ENCODE data around the gene NDOR1.
A peak's percentile ranks its signal among the peaks of the same experiment; 100 is the strongest.

Gene NDOR1

DNA sequence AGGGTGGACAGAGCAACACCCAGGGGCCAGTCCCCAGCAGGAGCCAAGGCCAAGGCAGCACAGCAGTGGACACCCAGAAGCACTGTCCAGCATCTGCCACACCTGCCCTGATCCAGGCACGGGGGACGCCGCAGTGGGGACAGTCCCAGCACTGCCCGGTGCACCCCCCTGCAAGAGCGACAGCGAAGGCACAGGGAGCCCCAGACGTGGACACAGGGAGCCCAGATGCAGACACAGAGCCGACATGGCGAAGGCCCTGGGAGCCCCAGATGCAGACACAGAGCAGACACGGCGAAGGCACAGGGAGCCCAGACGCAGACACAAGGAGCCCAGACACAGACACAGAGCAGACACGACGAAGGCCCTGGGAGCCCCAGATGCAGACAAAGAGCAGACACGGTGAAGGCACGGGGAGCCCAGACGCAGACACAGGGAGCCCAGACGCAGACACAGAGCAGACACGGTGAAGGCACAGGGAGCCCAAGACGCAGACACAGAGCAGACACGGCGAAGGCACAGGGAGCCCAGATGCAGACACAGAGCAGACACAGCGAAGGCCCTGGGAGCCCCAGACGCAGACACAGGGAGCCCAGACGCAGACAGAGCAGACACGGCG lies 21.4 kb upstream of the NDOR1 start:
- no peak for DNase-seq

DNA sequence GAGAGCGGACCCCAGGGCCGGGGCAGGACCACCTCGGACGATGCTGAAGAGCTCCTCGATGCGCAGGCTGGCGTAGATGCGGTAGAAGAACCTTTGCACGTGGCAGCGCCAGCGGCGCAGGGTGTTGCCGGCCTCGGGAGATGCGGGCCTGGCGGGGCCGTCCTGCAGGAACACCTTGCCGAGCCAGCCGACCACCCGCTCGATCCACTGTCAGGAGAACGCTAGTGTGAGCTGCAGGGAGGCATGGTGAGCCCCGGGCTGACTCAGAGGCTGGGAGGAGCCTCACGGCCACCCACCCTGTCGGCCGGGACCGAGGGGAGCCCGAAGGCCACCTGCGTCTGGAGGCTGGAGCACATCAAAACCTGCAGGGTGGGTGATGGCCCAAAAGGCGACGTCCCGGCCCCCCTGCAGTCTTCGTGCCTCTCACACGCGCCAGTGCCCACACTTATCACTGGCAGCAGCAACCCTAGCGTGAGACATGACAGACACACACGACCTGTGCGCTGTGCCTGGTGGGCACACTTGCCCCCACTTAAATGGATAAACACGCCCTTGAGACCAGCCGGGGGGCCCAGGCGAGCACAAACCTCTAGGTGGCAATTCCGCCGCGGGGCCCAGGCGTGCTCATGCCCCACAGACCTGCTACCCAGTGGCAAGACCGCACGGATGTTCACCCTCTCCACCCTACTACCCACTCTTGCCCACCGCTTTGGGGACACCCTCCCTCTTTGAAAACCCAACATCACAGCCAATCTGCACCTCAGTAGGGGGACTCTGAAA lies 20.4 kb upstream of the NDOR1 start:
- no peak for DNase-seq

DNA sequence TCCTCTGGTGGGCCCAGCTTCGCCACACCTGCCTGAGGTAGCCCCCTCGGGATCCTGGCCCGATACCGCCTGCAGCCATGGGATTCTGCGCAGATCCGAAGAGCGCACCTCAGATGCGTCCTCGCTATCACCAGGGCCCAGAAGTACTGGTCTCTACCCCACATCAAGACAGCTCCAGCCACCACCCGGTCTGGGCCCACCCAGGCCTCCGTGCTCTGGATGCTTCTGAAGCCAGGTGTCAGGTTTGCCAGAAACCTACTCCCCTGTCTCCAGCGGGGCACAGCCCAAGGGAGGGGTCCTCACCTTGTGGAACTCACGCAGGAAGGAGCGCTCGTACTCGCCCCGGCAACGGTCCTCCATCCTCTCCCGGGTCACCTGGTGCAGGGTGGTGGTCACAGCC lies 19.6 kb upstream of the NDOR1 start:
- DNase-seq, result no peak

DNA sequence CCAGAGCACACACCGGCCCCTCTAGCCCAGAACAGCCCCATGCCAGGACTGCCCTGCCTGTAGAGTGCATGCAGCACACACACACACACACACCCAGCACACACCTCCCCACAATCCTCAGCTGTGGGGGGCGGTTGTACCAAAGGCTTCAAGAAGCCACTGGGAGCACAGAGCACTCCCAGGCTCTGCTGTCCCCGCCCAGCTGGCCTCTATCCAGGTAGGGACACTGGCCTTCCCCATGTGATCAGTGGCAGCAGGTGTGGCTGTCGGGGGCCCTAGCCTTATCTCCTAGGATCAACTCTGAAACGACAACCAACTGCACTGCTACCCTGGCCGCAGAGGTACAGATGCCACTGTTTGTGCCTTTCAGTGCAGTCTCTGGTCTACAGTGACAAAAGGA lies 19.1 kb upstream of the NDOR1 start:
- no peak for DNase-seq

DNA sequence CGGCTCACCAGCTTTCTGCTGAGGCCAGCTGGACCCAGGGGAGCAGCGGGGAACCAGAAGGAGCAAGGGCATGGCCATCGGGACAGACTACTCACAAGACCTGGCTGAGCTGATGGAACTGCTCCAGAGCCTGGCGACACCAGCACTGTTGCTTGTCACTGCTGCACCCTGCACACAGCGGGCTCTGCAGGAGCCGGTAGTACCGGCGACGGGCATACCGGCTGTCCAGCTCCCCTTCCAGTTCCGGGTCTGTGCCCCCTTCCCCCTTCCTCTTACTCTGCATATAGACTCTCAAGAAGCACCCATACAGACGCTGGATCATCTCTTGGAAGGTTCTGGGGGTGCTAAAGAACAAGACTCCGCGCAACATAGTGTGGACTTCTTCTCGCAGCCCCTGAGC lies 18.1 kb upstream of the NDOR1 start:
- DNase-seq, result no peak

DNA sequence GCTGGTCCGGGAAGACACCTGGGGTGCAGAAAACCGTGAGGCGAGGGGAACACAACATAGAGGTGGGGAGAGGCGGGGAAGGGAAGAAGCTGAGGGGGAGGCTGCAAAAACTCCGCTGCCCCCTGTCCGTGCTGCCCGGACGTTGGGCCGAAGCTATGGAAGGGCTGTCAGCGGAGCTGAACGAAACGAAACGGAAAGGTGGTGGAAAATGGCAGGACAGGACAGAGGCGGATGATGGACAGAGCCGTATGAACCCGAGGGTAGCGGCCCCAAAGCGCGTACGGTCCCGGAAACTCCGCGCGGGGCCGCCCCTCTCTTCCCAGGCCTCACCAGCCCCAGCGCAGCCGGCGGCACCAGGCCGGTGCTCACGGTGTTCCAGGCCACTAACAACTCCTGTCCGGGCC lies 17.4 kb upstream of the NDOR1 start:
- DNase-seq, result no peak

DNA sequence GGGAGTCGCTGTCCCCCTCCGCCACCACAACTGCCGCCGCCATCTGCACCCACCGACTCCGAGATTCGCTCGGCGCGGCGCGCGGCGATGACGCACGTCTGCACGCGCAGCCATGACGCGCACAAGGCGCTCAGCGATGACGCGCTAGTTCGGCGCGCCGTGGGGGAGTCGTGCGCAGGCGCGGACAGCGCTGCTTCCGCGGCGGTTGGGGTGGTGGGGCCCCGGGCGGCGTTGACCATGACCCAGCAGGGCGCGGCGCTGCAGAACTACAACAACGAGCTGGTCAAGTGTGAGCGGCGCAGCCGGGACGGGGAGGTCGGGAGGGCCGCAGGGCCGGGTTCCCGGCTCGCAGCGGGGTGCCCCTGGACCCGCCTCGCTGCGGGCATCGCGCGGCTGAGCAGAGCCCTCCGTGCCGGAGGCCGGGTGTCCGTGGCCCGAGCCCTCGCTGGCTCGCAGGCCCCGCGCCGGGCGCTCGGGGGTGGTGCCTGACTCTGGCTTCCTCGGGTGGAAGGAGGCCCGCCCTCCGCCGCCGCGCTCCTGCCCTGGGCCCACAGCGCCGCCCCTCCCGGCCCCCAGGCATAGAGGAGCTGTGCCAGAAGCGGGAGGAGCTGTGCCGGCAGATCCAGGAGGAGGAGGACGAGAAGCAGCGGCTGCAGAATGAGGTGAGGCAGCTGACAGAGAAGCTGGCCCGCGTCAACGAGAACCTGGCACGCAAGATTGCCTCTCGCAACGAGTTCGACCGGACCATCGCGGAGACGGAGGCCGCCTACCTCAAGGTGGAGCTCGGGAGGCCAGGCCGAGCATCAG lies 16.8 kb upstream of the NDOR1 start, which contains the start of the genes ANAPC2 and SSNA1:
ANAPC2 (minus strand) TSS at position 71 of the 807 bp plus-strand sequence; CDS start at position 43, 28 bp downstream.
SSNA1 (plus strand) TSS at position 187 of the 807 bp plus-strand sequence; CDS start at position 238, 51 bp downstream.
- DNase-seq, result peak; percentile 79

DNA sequence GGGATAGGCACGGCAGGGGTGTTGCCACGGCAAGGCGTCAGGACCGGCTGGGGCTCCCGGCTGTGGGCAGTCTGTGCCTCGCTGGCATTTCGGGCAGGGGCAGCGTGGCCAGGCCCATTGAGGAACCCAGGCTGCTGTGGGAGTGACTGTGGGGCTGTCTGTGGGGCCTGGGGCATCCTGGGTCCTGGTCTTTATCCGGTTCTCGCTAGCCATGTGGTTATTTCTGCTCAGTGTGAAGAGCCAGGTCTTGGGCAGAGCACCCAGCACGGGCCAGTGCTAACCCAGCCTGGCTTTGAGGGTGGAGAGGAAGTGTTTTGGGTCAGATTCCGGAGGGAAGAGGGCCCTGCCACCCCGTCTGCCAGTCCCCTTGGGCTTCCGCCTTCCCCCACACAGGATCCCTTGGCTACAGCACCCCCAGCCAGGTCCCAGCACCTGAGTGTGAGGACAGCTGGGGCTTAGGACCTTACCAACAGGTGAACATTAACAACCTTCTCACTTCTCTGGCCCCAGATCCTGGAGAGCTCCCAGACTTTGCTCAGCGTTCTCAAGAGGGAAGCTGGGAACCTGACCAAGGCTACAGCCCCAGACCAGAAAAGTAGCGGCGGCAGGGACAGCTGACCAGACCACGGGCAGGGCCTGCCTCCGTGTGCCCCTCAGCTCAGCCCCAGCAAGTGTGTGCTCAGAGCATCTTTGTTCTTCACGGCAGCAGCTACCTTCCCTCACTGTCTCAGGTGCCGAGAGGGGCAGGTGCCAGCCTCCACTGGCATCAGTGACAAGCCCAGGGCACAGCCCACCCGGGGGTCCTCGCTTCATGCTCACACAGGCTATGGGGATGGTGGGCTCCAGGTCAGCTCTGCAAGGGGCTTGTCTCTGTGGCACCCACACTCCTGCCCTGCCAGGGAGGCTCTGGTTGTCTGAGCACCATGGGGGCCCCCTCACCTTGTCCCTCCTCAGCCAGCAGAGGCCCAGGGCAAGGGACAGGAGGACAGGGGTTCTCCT lies 15.9 kb upstream of the NDOR1 start:
- DNase-seq, result no peak

DNA sequence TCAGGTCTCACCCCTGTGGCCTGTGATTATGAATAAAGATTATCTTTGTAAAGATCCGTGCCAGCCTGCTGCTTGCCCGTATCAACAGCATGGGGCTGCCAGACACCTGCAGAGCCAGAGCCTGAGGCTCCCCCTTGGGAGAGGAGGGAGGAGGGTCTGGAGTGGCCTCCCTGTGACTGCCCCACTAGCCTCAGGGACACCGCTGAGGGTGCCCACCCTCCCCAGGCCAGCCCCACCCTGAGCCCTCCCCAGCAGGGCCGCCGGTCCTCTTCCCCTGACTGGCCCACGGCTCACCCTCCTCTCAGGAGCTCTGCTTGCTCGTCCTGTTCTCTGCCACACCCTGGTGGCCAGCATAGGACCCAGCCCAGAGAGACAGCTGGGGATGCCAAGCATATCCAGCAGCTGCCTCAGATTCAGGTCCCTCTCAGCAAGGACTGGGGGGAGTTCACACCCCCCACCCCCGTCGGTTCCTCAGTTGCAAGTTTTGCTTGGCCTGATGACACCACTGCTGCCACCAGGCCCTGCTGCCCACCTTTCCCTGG lies 15.1 kb upstream of the NDOR1 start:
- no peak for DNase-seq

DNA sequence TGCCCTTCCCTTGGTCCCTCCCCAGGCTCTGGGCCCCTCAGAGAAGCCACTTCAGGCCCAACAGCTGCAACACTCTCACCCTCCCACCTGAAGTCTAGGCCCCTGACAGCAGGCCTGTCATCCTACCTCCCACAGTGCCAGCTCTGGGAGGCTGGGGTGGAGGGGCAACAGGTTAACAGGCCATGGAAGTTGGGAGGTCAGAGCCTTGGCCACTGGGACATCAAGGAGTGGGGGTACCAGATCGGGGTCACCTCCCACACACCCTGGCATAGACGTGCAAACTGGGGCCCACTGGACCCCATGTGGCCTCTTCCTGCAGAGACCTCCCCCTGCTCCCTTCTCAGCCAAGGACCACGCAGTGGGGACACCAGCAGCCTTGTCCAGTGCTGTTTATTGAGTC lies 14.3 kb upstream of the NDOR1 start:
- DNase-seq, result no peak

DNA sequence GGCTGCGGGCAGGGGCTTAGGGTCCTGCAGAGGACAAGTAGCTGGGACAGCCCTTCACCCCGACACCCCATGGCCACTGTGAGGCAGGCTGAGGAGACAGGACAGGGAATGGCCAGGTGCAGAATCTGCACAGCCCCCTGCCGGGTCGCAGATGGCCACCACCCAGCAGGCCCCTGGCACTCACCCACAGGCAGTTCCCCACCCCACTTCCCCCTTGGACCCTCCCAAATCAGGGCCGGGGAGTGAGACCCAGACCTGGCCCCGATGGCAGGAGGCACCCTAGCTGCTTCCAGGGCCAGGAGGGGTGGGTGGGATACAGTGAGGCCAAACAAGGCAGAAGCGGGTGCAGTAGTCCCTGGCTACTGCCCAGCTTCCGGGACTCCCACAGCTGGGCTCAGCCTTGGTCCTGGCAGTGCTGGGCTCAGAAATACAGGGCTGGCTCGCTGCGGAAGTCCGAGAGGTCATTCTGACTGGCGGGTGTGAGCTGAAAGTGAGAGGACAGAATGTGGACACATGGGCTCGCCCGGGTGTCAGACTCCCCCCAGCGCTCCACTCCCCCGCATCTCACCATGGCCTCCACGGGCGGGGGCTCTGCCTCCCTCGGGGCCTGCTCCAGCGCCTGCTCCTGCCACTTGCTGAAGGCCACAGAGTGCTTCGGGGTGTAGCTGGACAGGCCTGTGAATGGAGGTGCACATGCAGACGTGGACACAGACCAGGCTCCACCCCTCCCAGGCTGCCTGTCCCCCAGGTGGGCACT lies 13.6 kb upstream of the NDOR1 start:
- DNase-seq, result no peak

DNA sequence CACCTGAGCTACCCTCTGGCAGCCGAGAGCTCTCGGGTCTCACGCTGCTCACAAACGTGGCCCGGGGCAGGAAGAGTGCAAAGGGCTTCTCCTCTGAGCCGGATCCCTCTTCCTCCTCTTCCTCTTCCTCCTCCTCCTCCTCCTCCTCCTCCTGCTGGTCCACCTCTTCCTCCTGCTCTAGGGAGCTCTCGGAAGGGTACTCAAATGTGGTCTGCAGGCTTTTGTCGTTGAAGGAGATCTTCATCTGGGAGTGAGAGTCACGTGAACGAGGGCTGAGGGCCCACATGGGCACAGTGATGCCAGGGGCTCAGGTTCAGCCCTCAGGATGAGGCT lies 13.1 kb upstream of the NDOR1 start:
- DNase-seq, result no peak

DNA sequence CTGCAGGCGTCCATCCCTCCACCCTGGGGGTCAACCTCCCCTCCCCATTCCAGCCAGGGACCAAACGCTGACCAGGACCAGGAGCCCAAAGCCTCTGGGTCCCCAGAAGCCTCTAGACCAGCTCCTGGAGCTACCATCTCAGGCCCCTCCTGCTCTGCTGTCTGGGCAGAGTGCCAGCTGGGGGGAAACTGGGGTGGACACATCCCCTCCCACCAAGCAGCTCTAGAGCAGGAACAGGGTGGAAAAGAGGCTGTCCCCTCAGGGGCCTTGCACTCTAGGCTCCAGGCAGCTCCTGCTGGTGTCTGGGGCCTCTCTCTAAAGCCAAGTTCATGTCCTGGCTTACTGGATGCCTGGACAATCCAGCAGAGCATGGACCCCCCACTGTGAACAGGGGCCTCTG lies 12.6 kb upstream of the NDOR1 start:
- DNase-seq, result no peak

DNA sequence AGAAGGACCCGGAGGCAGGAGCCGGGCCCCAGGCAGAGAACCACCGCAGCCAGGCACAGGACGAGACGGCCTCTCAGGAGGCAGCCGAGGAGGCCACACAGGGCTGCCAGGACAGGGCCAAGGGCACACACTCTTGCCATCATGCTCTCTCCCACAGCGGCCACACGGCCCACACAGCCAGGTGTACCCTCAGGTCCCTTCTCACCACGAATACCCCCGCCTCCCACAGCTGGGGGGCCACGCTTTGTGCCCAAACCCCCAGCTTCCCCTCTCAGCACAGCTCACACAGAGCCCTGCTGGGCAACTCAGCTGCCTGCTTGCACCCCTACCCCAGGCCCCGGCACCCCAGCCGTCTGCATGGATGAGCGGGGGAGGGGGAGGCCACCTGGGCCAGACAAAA lies 11.7 kb upstream of the NDOR1 start:
- DNase-seq, result no peak

DNA sequence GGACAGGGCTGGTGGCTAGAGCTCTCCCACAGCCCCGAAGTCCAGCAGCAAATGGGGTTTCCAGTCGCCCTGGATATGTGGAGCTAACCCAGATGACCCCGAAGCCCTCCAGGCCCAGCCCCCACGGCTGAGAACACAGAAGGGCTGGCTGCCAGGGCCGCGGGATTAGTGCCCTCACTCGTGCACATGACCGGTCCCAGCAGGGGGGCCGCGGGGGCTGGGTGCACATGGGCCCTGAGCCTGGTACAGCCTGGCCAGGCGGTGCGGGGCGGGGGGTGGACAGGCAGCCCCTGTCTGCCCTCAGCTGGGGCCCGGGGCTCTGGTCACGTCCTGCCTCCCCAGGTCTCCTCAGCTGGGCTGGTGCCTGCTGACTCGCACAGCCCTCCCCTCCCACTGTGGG lies 11.1 kb upstream of the NDOR1 start:
- no peak for DNase-seq

DNA sequence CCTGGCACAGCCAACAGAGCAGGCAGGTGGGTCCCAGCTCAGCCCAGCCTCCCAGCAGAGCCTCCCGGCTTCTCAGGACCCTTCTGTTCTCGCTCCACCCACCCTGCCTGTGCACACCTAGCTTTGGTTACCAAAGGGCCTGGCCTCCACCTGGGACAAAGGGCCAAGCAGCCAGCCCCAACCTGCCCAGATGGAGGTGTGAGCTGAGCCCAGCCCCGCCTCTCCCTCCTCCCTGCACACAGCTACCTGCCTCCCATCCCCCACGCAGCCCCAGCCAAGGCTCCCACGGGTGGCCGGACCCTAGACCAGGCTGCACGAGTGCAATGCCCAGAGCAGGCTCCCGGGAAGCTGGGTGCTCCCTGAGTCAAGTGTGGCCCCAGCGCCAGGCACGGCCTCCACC lies 10.6 kb upstream of the NDOR1 start:
- no peak for DNase-seq

DNA sequence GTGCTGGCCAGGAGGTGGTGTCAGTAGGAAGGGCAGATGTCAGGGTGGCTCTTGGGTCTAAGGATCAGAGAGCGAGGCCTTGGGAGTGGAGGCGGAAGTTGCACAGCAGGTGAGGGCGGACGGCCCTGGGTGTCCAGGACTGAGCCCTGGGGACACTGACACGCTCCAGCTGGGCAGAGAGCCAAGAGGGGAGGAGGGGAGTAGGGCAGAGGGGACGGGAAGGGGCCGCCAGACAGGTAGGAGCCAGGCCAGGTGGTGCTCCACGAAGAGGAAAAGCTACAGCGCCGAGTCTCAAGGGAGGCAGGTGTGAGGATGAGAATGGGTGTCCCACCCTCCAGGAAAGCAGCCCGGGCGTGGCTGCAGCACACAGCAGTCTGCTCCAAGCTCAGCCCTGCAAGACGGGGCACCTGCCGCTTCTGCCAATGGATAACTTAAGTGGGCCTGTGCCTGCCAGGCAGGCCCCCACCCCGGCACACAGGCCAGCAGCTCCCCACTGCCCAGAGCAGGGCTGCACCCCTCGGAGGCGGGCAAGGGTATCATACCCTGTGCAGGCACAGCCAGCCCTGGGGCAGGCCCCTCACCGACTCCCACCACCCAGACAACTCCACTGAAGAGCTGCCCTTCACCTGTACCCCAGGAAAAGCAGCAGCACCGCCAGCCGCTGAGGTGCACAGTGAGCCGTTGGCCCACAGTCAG lies 9.8 kb upstream of the NDOR1 start:
- DNase-seq, result no peak

DNA sequence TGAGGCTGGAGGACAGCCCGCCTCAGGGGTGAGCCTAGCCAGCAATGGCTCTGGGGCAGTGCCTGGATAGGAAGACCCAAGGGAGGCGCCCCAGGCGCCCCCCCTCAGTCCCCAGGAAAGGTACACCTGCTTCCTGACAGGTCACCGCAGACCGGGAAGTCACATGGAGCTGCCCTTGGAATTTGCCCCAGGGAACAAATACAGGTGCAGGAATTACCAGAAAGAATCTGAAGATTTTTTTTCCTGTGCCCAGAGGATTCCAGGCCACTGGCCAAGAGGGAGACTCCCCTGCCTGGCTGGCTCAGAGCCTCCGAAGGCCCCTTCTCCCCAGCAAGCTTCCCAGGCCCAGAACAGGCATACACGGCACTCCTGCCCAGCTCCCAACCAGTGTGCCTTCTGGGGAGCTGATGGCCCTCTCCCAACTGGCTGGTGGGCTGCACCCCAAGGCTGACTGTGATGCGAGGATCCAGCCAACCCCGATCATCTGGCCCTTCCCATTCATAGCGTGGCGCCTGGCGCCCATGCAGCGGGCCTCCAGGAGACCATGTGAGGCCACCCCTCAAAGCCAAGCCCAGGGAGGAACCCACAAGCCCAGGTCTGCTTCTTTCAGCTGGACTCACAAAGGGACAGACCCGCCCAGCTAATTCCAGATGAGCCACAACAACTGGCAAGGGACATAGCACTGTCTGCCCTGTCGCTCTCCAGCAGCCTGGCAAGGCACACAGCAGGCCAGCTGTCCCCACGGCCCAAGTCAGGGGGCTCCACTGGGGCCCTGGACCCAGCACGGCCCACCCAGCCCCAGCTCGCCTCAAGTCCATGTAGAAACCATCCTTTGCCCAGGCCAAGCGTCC lies 7.2 kb upstream of the NDOR1 start:
- DNase-seq, result no peak

DNA sequence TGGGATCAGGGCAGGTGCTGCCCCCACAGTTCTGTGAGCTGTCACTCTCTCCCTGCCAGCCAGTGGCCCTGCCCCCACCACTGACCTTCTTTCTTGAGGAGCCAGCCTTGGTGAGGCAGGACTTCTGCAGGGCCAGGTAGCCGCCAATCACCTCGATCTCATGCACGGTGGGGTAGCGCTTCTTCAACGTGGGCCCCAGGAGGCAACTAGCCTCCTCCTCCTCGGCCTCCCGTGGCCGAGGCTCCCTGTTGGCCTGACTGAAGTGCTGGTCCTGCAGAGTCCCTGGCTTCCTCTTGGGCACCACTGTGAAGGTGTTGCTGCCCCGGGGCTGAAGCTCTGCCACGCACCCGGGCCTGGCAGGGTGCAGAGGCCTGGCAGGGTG lies 6.6 kb upstream of the NDOR1 start:
- no peak for DNase-seq
